Esophagus squamous epithelium (tissue), 4 donors: ENCODE measurements around the gene NHERF1.

Experiments used
- POLR2A ChIP-seq, 4 donors: fragments of 450-650 bp; IDR thresholded peaks; one replicate each; pipeline ENCODE4 v1.6.1; 2017; ENCODE audit warnings: antibody characterized with exemption in 4 of 4, mild to moderate bottlenecking in 4 of 4, moderate library complexity in 3 of 4
- TF ChIP-seq, protein P1 (sequence below), 6 experiments: fragments of 450-650 bp in 4 of 6; fragments of 200-600 bp in 2 of 6; sonication (generic) in 2 of 6; IDR thresholded peaks; one replicate each; pipeline ENCODE4 v1.5.1; 2016 to 2019; ENCODE audit warnings: antibody characterized with exemption in 6 of 6, mild to moderate bottlenecking in 4 of 6, moderate library complexity in 4 of 6

DNA sequence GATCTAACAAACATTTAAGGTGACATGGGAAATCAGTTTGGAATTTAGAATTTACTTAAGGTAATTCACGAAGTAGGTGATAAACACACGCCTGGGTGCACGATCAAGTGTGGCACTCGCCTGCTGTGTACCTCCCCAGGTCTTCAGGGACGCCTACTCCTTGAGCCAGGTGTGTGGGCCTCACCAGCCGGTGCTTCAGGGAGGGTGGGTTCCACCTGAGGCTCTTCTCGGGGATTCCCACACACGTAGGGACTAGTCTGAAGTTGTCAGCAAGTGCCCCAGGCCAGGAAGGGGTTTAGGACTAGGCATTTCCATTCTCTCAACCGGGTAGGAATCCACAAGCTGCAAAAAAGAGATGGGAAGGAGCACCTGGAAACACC is 37.5 kb downstream of the NHERF1 start:
- TF ChIP-seq, protein P1, sequence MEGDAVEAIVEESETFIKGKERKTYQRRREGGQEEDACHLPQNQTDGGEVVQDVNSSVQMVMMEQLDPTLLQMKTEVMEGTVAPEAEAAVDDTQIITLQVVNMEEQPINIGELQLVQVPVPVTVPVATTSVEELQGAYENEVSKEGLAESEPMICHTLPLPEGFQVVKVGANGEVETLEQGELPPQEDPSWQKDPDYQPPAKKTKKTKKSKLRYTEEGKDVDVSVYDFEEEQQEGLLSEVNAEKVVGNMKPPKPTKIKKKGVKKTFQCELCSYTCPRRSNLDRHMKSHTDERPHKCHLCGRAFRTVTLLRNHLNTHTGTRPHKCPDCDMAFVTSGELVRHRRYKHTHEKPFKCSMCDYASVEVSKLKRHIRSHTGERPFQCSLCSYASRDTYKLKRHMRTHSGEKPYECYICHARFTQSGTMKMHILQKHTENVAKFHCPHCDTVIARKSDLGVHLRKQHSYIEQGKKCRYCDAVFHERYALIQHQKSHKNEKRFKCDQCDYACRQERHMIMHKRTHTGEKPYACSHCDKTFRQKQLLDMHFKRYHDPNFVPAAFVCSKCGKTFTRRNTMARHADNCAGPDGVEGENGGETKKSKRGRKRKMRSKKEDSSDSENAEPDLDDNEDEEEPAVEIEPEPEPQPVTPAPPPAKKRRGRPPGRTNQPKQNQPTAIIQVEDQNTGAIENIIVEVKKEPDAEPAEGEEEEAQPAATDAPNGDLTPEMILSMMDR (IDR thresholded peaks at IDR 0.05), result no peak
- TF ChIP-seq POLR2A (IDR thresholded peaks at IDR 0.05), result no peak
